Upper lobe of left lung (tissue), 6 donors: ENCODE results near the gene WDR37. TPM values are rescaled to one million over a fixed set of nuclear protein-coding genes. Genes with fewer than 3 reads are reported as not detected.

Experiments used
- ATAC-seq, 2 donors: fragments of 200-7000 bp; cut with Tn5 transposase; one replicate each; pipeline ENCODE4 v1.9.1; 2022; ENCODE audit warnings: mild to moderate bottlenecking in 2 of 2, moderate library complexity in 2 of 2; ENCODE audit not compliant: low FRiP score in 2 of 2
- DNase-seq, 2 donors: peaks; one replicate each; pipeline ENCODE4 v3.0.0-alpha.2; 2019 to 2020
- H3K27ac ChIP-seq, 4 donors: fragments of 200-600 bp; sonication (generic); one replicate each; pipeline ENCODE4 v1.5.1; 2016 to 2019
- H3K27me3 ChIP-seq, 4 donors: fragments of 200-600 bp; sonication (generic); one replicate each; pipeline ENCODE4 v1.5.1; 2017 to 2019
- H3K36me3 ChIP-seq, 4 donors: fragments of 200-600 bp; sonication (generic); one replicate each; pipeline ENCODE4 v1.5.1; 2016 to 2019
- H3K4me1 ChIP-seq, 4 donors: fragments of 200-600 bp; sonication (generic); one replicate each; pipeline ENCODE4 v1.5.1; 2018 to 2019
- H3K4me3 ChIP-seq, 4 donors: fragments of 200-600 bp; sonication (generic); one replicate each; pipeline ENCODE4 v1.5.1; 2017 to 2019; ENCODE audit warnings: mild to moderate bottlenecking in 2 of 4, moderate library complexity in 1 of 4
- H3K9me3 ChIP-seq, 4 donors: fragments of 200-600 bp; sonication (generic); one replicate each; pipeline ENCODE4 v1.5.1; 2018 to 2019
- CTCF ChIP-seq, 6 experiments: fragments of 450-650 bp in 4 of 6; fragments of 200-600 bp in 2 of 6; sonication (generic) in 2 of 6; IDR thresholded peaks; one replicate each; pipeline ENCODE4 v1.5.1; 2016 to 2019; ENCODE audit warnings: antibody characterized with exemption in 6 of 6
- EP300 ChIP-seq, 4 donors: sonication (generic); formaldehyde crosslinking; IDR thresholded peaks; one replicate each; pipeline ENCODE4 v1.5.1; 2017; ENCODE audit warnings: antibody characterized with exemption in 4 of 4, control low read depth in 2 of 4
- POLR2A ChIP-seq, 4 donors: fragments of 450-650 bp; IDR thresholded peaks; one replicate each; pipeline ENCODE4 v1.5.1; 2016 to 2017; ENCODE audit warnings: antibody characterized with exemption in 4 of 4, mild to moderate bottlenecking in 2 of 4
- POLR2AphosphoS5 ChIP-seq, 2 donors: sonication (generic); formaldehyde crosslinking; IDR thresholded peaks; one replicate each; pipeline ENCODE4 v1.5.1; 2017; ENCODE audit warnings: antibody characterized with exemption in 2 of 2
- WGBS, 2 donors: methylation state at CpG; one replicate each; pipeline ENCODE4 v1.1.5; 2017 to 2018; 5-methylcytosine and 5-hydroxymethylcytosine counted together
- total RNA-seq, 6 donors: library from RNA; depleted of rRNA in 4 of 6; stranded (reverse); fragments of >200 nt in 4 of 6; gene quantifications; one replicate each; pipeline versions ENCODE4 v1.1.0 to v1.2.1, GENCODE V29; 2016 to 2021
- donor health status: DM: no; HTN: no; CAD: no; lungs with moderate emphysema.
- donor health status: DM: no; HTN: yes; CAD: no; lungs with severe emphysema.

Gene WDR37
- total RNA-seq, 6 donors from 2014 or later: 18.1 to 31.4 (median 19.9) TPM

DNA sequence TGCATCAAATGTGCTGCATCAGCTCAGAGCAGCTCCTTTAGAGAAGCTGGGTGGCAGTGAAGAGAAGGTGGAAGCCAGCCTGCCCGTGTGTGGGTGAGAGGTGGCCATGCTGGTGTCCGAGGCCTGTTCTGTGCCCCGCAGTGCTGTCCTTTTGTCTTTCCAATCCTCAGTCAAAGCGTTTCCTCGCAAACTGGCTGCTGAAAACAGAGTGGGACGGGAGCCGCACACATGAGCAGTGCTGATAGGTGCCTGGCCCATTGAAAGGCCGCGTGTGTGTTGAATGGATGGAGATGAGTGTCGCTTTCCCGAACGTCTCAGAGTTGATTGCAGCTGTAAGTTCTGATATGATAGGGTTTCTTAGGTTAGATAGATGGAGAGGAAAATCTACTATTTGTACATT lies 39.3 kb downstream of the WDR37 start:
- Histone ChIP-seq H3K4me3 (no peak overlapping the region), H3K9me3 (no peaks in the 10 kb centered on the region), H3K36me3 (peaks cover 23 to 83% (median 67%) of the 10 kb centered on the region in 4 donors), H3K27me3 (no peaks in the 10 kb centered on the region), H3K4me1 (no peaks in the 10 kb centered on the region), H3K27ac (no peak overlapping the region)
- ATAC-seq (no peak), DNase-seq (no peak)
- WGBS, 2 donors: 88 to 95% methylated on average over 12 of the region's 12 CpGs
- TF ChIP-seq POLR2A (IDR thresholded peaks at IDR 0.05) (no peak), POLR2AphosphoS5 (IDR thresholded peaks at IDR 0.05) (no peak), CTCF (IDR thresholded peaks at IDR 0.05) (no peak), EP300 (IDR thresholded peaks at IDR 0.05) (no peak)

DNA sequence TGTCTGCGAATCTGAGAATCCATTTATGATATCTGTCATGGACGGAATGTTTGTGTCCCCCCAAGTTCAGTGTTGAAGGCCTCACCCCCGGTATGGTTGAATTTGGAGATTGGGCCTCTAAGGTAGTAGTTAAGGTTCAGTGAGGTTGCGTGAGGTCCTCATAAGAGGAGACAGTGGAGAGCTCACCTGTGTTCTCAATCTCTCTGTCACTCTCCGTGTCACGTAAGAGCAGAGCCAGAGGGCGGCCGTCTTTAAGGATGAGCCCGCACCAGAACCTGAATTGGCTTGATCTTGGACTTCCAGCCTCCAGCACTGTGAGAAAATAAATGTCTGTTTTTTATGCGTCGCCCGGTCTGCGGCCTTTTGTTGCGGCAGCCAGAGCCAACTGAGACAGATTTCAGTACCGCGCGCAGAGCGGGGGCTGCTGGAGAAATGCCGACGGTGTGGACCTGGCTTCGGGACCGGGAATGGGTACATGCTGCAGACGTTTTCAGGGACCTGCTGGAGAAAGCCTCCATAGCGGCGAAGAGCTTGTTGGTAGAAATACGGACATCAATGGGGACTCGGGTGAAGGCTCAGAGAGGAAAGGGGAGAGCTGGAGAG lies 40.2 kb downstream of the WDR37 start:
- Histone ChIP-seq H3K9me3 (no peaks in the 10 kb centered on the region), H3K4me3 (no peak overlapping the region), H3K4me1 (no peaks in the 10 kb centered on the region), H3K36me3 (peaks cover 15 to 83% (median 67%) of the 10 kb centered on the region in 4 donors), H3K27me3 (no peaks in the 10 kb centered on the region), H3K27ac (no peak overlapping the region)
- 95% methylated on average over 27 of the region's 27 CpGs for WGBS, 2 donors
- no peak for TF ChIP-seq POLR2AphosphoS5 (IDR thresholded peaks at IDR 0.05)
- TF ChIP-seq CTCF (IDR thresholded peaks at IDR 0.05): no peak
- no peak for TF ChIP-seq EP300 (IDR thresholded peaks at IDR 0.05)
- TF ChIP-seq POLR2A (IDR thresholded peaks at IDR 0.05): no peak
- ATAC-seq (peak in 1 of 2 donors; percentile 52), DNase-seq (peak in 1 of 2 donors; percentile 56)

GRCh38 chr10:1097436-1097835 lies 41.3 kb downstream of the WDR37 start:
- H3K9me3 ChIP-seq: no peaks in the 10 kb centered on the region
- peaks cover 15 to 91% (median 71%) of the 10 kb centered on the region in 4 donors for H3K36me3 ChIP-seq
- ATAC-seq (no peak), DNase-seq (peak in 1 of 2 donors; percentile 25)
- WGBS, 2 donors: 93 to 95% methylated on average over 6 of the region's 6 CpGs
- no peaks in the 10 kb centered on the region for H3K27me3 ChIP-seq
- H3K27ac ChIP-seq: no peak overlapping the region
- H3K4me3 ChIP-seq: no peak overlapping the region
- TF ChIP-seq POLR2AphosphoS5 (IDR thresholded peaks at IDR 0.05) (no peak), POLR2A (IDR thresholded peaks at IDR 0.05) (no peak), CTCF (IDR thresholded peaks at IDR 0.05) (no peak)
- no peaks in the 10 kb centered on the region for H3K4me1 ChIP-seq

DNA sequence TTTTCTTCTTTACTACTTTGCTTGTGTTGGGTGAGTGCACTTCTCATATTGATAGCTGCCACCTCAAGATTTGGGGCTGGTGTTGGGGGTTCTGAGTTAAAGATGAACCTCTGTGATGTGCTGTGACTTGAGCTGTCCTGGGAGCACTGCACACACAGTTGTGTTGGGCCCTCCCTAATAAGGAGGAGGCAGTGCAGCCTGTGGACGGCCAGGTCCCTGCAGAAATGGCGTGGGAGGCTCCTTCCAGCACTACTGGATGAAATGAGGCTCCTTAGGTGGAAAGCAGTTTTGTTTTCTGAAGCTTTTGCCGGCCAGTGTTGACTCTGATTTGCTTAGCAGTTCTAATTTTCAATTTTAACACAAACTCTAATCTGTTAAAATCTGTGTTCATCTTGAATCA lies 44.0 kb downstream of the WDR37 start:
- no peak overlapping the region for H3K4me3 ChIP-seq
- no peaks in the 10 kb centered on the region for H3K27me3 ChIP-seq
- TF ChIP-seq POLR2A (IDR thresholded peaks at IDR 0.05) (no peak), POLR2AphosphoS5 (IDR thresholded peaks at IDR 0.05) (no peak), CTCF (IDR thresholded peaks at IDR 0.05) (no peak), EP300 (IDR thresholded peaks at IDR 0.05) (no peak)
- H3K36me3 ChIP-seq: peaks cover 17 to 93% (median 74%) of the 10 kb centered on the region in 4 donors
- no peaks in the 10 kb centered on the region for H3K9me3 ChIP-seq
- DNase-seq (no peak), ATAC-seq (no peak)
- 85 to 89% methylated on average over 2 to 3 of the region's 3 CpGs for WGBS, 2 donors
- no peak overlapping the region for H3K27ac ChIP-seq
- no peaks in the 10 kb centered on the region for H3K4me1 ChIP-seq
